ENCODE results near the gene ZNF865. TPM values are rescaled to one million over a fixed set of nuclear protein-coding genes. Genes with fewer than 3 reads are reported as not detected.

The ZNF865 gene
- total and polyA plus RNA-seq, 2 donors (not counting 1 experiment from before 2014, with no cell fraction given): 11.3 to 22.7 TPM

- peaks cover 66% of the 10 kb centered on the region for H3K4me1 Mint-ChIP-seq
- peaks cover 35% of the 10 kb centered on the region for H3K79me2 ChIP-seq (ENCODE audit: control insufficient read depth, insufficient read depth, low read length)
- WGBS (ENCODE audit: insufficient coverage): 95% methylated on average over 4 of the region's 4 CpGs
- no peaks in the 10 kb centered on the region for H3K27me3 ChIP-seq (replicated peaks in 1 of 4; ENCODE audit: control extremely low read depth in 1 of 4, control insufficient read depth in 3 of 4, insufficient read depth in 4 of 4, low read length in 3 of 4)
- DNase-seq (no peak), ATAC-seq (ENCODE audit: low read depth) (no peak)
- H3K4me3 ChIP-seq (ENCODE audit: control extremely low read depth in 1 of 5, extremely low read depth in 1 of 5, insufficient read depth in 1 of 5, low read depth in 2 of 5, low read length in 4 of 5): no peak overlapping the region
- H3K27ac ChIP-seq (ENCODE audit: low read length in 2 of 2): peak overlapping the region in 1 of 2 donors; percentile 100
- H3K4me3 Mint-ChIP-seq: peak overlapping the region; percentile 96
- peaks cover 22 to 68% of the 10 kb centered on the region in 2 donors for H3K4me1 ChIP-seq (ENCODE audit: control insufficient read depth in 2 of 2, insufficient read depth in 2 of 2, low read length in 2 of 2)
- H3K4me2 ChIP-seq (replicated peaks; ENCODE audit: low read depth, low read length, poor library complexity, severe bottlenecking): peak overlapping the region; percentile 94
- no peak overlapping the region for H3K9ac ChIP-seq (ENCODE audit: low read length)
- H3K27ac Mint-ChIP-seq: peak overlapping the region; percentile 98
- H3K9me3 ChIP-seq (ENCODE audit: control extremely low read depth in 1 of 3, control insufficient read depth in 2 of 3, insufficient read depth in 1 of 3, low read length in 2 of 3): peaks cover 0 to 11% (median 0%) of the 10 kb centered on the region in 3 donors
- intact Hi-C loops (cut with micrococcal nuclease): loop anchor here (10.0 kb wide), 3 partner anchors 382 to 678 kb away; partner anchors contain the start of genes PPP1R12C, PPP6R1 and ZSCAN5A
- CTCF ChIA-PET: interaction anchor here (0.7 to 9.4 kb wide), 8 partner anchors 10 to 495 kb away, joined by 4 to 131 read pairs (median 5); partner anchors contain the start of genes CCDC106, U2AF2 and ZNF784
- H3K27me3 Mint-ChIP-seq: no peaks in the 10 kb centered on the region
- peaks cover 0 to 2% of the 10 kb centered on the region in 2 experiments for H3K36me3 ChIP-seq (replicated peaks in 1 of 2; ENCODE audit: control extremely low read depth in 1 of 2, control insufficient read depth in 1 of 2, extremely low read depth in 1 of 2, insufficient read depth in 2 of 2, low read length in 1 of 2)
- no peaks in the 10 kb centered on the region for H4K20me1 ChIP-seq (ENCODE audit: control insufficient read depth, insufficient read depth, low read length, poor library complexity, severe bottlenecking)
- TF ChIP-seq EZH2 (IDR thresholded peaks at IDR 0.05; ENCODE audit: borderline replicate concordance, insufficient read depth, low read depth, low read length, poor library complexity, severe bottlenecking): no peak
- TF ChIP-seq CTCF (IDR thresholded peaks at IDR 0.05): no peak
- H2AFZ ChIP-seq (ENCODE audit: insufficient read depth, low read depth, low read length, poor library complexity, severe bottlenecking): no peak overlapping the region
- POLR2A ChIA-PET: interaction anchor here (0.9 to 6.2 kb wide), 5 partner anchors 8 to 37 kb away, joined by 3 to 55 read pairs (median 4); partner anchors contain the start of genes CCDC106, FIZ1 and U2AF2
- no peaks in the 10 kb centered on the region for H3K9me3 Mint-ChIP-seq (ENCODE audit: insufficient read depth)
Measured at GRCh38 chr19:55636723-55637122, 31.3 kb downstream of the ZNF865 start.

- POLR2A ChIA-PET: interaction anchor here (0.6 to 6.2 kb wide), 5 partner anchors 10 to 358 kb away, joined by 3 to 55 read pairs (median 3); partner anchors contain the start of genes CCDC106, FIZ1, HSPBP1 and U2AF2
- H3K4me1 Mint-ChIP-seq: peaks cover 64% of the 10 kb centered on the region
- no peak overlapping the region for H3K9ac ChIP-seq (ENCODE audit: low read length)
Measured at GRCh38 chr19:55637534-55637933, 32.1 kb downstream of the ZNF865 start.

More at GRCh38 chr19:55637534-55637933, 32.1 kb downstream of the ZNF865 start:
- H3K4me3 ChIP-seq (ENCODE audit: control extremely low read depth in 1 of 5, extremely low read depth in 1 of 5, insufficient read depth in 1 of 5, low read depth in 2 of 5, low read length in 4 of 5): no peak overlapping the region
- no peak overlapping the region for H2AFZ ChIP-seq (ENCODE audit: insufficient read depth, low read depth, low read length, poor library complexity, severe bottlenecking)
- peak overlapping the region; percentile 30 for H3K4me3 Mint-ChIP-seq
- TF ChIP-seq CTCF (IDR thresholded peaks at IDR 0.05): no peak
- TF ChIP-seq EZH2 (IDR thresholded peaks at IDR 0.05; ENCODE audit: borderline replicate concordance, insufficient read depth, low read depth, low read length, poor library complexity, severe bottlenecking): no peak
- H3K79me2 ChIP-seq (ENCODE audit: control insufficient read depth, insufficient read depth, low read length): peaks cover 35% of the 10 kb centered on the region
- no peaks in the 10 kb centered on the region for H3K27me3 Mint-ChIP-seq
- WGBS (ENCODE audit: insufficient coverage): 80% methylated on average over 11 of the region's 11 CpGs
- H3K4me2 ChIP-seq (replicated peaks; ENCODE audit: low read depth, low read length, poor library complexity, severe bottlenecking): no peak overlapping the region
- no peak for ATAC-seq (ENCODE audit: low read depth)
- H3K27me3 ChIP-seq (replicated peaks in 1 of 4; ENCODE audit: control extremely low read depth in 1 of 4, control insufficient read depth in 3 of 4, insufficient read depth in 4 of 4, low read length in 3 of 4): no peaks in the 10 kb centered on the region
- intact Hi-C loops (cut with micrococcal nuclease): loop anchor here (10.0 kb wide), 3 partner anchors 383 to 677 kb away; partner anchors contain the start of genes PPP1R12C, PPP6R1 and ZSCAN5A
- H3K36me3 ChIP-seq (replicated peaks in 1 of 2; ENCODE audit: control extremely low read depth in 1 of 2, control insufficient read depth in 1 of 2, extremely low read depth in 1 of 2, insufficient read depth in 2 of 2, low read length in 1 of 2): peaks cover 0 to 2% of the 10 kb centered on the region in 2 experiments
- H3K9me3 Mint-ChIP-seq (ENCODE audit: insufficient read depth): no peaks in the 10 kb centered on the region
- no peak overlapping the region for H3K27ac ChIP-seq (ENCODE audit: low read length in 2 of 2)
- DNase-seq: no peak
- peak overlapping the region; percentile 28 for H3K27ac Mint-ChIP-seq
- no peaks in the 10 kb centered on the region for H4K20me1 ChIP-seq (ENCODE audit: control insufficient read depth, insufficient read depth, low read length, poor library complexity, severe bottlenecking)
- H3K4me1 ChIP-seq (ENCODE audit: control insufficient read depth in 2 of 2, insufficient read depth in 2 of 2, low read length in 2 of 2): peaks cover 20 to 67% of the 10 kb centered on the region in 2 donors
- peaks cover 0 to 11% (median 0%) of the 10 kb centered on the region in 3 donors for H3K9me3 ChIP-seq (ENCODE audit: control extremely low read depth in 1 of 3, control insufficient read depth in 2 of 3, insufficient read depth in 1 of 3, low read length in 2 of 3)
- CTCF ChIA-PET: interaction anchor here (0.6 to 9.4 kb wide), 10 partner anchors 10 to 512 kb away, joined by 3 to 131 read pairs (median 4); partner anchors contain the start of genes CCDC106, U2AF2 and ZNF784
